Neuronal stem cell (in vitro differentiated cells): ENCODE results near the gene PTRH2.

Source experiments
- DNase-seq: peaks from one replicate; pipeline ENCODE4 v3.0.0-alpha.2; 2013; ENCODE audit warnings: low spot score
- H2AFZ ChIP-seq: one replicate; pipeline ENCODE4 v1.6.1; 2013; ENCODE audit warnings: mild to moderate bottlenecking, low read length, inconsistent platforms
- H2AK5ac ChIP-seq: 2 replicates; pipeline ENCODE4 v1.6.1; 2013; ENCODE audit warnings: low read depth, mild to moderate bottlenecking, inconsistent platforms, low read length, moderate library complexity, mixed read lengths
- H2BK120ac ChIP-seq: 2 replicates; pipeline ENCODE4 v1.6.1; 2013; ENCODE audit warnings: low read depth, mild to moderate bottlenecking, inconsistent platforms, low read length, moderate library complexity, mixed read lengths
- H2BK12ac ChIP-seq: one replicate; pipeline ENCODE4 v1.6.1; 2013; ENCODE audit warnings: low read length, inconsistent platforms
- H2BK15ac ChIP-seq: 2 replicates; pipeline ENCODE4 v1.6.1; 2013; ENCODE audit warnings: mild to moderate bottlenecking, low read length, inconsistent platforms, mixed read lengths
- H2BK5ac ChIP-seq: one replicate; pipeline ENCODE4 v1.6.1; 2013; ENCODE audit warnings: inconsistent platforms, mild to moderate bottlenecking, low read length, moderate library complexity
- H3K14ac ChIP-seq: one replicate; pipeline ENCODE4 v1.6.1; 2013; ENCODE audit warnings: low read length, inconsistent platforms
- H3K18ac ChIP-seq: 2 replicates; pipeline ENCODE4 v1.6.1; 2013; ENCODE audit warnings: low read length, inconsistent platforms
- H3K23ac ChIP-seq: 2 replicates; pipeline ENCODE4 v1.6.1; 2013; ENCODE audit warnings: low read depth, mild to moderate bottlenecking, mixed read lengths, low read length, inconsistent platforms; ENCODE audit not compliant: poor library complexity
- H3K27ac ChIP-seq: replicated peaks from 3 replicates; pipeline ENCODE4 v1.5.1; 2013; ENCODE audit warnings: low read length, inconsistent platforms
- H3K27me3 ChIP-seq, 3 experiments: 2 replicates each; pipeline ENCODE4 v1.6.1; 2013; ENCODE audit warnings: low read length in 3 of 3, mild to moderate bottlenecking in 2 of 3, inconsistent platforms in 1 of 3, low read depth in 1 of 3, mixed read lengths in 1 of 3, moderate library complexity in 1 of 3; ENCODE audit not compliant: control insufficient read depth in 3 of 3, insufficient read depth in 3 of 3
- H3K36me3 ChIP-seq, 2 donors: replicated peaks in 1 of 2; 2 replicates each; pipeline ENCODE4 v1.6.1; 2013; ENCODE audit warnings: low read length in 2 of 2; ENCODE audit not compliant: control insufficient read depth in 2 of 2, insufficient read depth in 2 of 2
- H3K4ac ChIP-seq: 2 replicates; pipeline ENCODE4 v1.6.1; 2013; ENCODE audit warnings: inconsistent platforms, mild to moderate bottlenecking, low read length, moderate library complexity
- H3K4me1 ChIP-seq, 2 donors: 1 replicate in 1 of 2; 2 replicates in 1 of 2; pipeline ENCODE4 v1.6.1; 2013; ENCODE audit warnings: low read length in 2 of 2, low read depth in 1 of 2; ENCODE audit not compliant: control insufficient read depth in 2 of 2, insufficient read depth in 1 of 2
- H3K4me2 ChIP-seq: one replicate; pipeline ENCODE4 v1.6.1; 2013; ENCODE audit warnings: mild to moderate bottlenecking, low read length, inconsistent platforms; ENCODE audit not compliant: insufficient read depth, poor library complexity, severe bottlenecking
- H3K4me3 ChIP-seq, 2 donors: 2 replicates each; pipeline ENCODE4 v1.5.1; 2013; ENCODE audit warnings: low read length in 2 of 2, mild to moderate bottlenecking in 2 of 2, inconsistent platforms in 1 of 2, moderate library complexity in 1 of 2
- H3K79me1 ChIP-seq: one replicate; pipeline ENCODE4 v1.6.1; 2013; ENCODE audit warnings: low read depth, mild to moderate bottlenecking, inconsistent platforms, low read length, moderate library complexity
- H3K9ac ChIP-seq: one replicate; pipeline ENCODE4 v1.6.1; 2013; ENCODE audit warnings: mild to moderate bottlenecking, low read depth, low read length, inconsistent platforms; ENCODE audit not compliant: poor library complexity
- H3K9me3 ChIP-seq, 2 donors: replicated peaks in 1 of 2; 2 replicates each; pipeline versions ENCODE3 to v1.6.1; 2013; ENCODE audit warnings: low read length in 2 of 2, mild to moderate bottlenecking in 2 of 2, inconsistent platforms in 1 of 2, low read depth in 1 of 2, mixed read lengths in 1 of 2, moderate library complexity in 1 of 2; ENCODE audit not compliant: control insufficient read depth in 2 of 2, insufficient read depth in 1 of 2
- H4K8ac ChIP-seq: one replicate; pipeline ENCODE4 v1.6.1; 2013; ENCODE audit warnings: low read depth, mild to moderate bottlenecking, inconsistent platforms, low read length, moderate library complexity
- H4K91ac ChIP-seq: one replicate; pipeline ENCODE4 v1.6.1; 2013; ENCODE audit warnings: low read length, low read depth, mild to moderate bottlenecking, inconsistent platforms; ENCODE audit not compliant: poor library complexity
- WGBS, 2 donors: extraction: QIAGEN DNeasy Blood & Tissue Kit; methylation state at CpG; one replicate each; pipeline ENCODE4 v1.1.7; 2013; ENCODE audit warnings: missing lambda C conversion rate in 2 of 2, mixed read lengths in 1 of 2; ENCODE audit not compliant: insufficient read length in 2 of 2, insufficient replicate concordance in 1 of 2; ENCODE audit errors: extremely low coverage in 2 of 2; 5-methylcytosine and 5-hydroxymethylcytosine counted together

The PTRH2 gene

DNA sequence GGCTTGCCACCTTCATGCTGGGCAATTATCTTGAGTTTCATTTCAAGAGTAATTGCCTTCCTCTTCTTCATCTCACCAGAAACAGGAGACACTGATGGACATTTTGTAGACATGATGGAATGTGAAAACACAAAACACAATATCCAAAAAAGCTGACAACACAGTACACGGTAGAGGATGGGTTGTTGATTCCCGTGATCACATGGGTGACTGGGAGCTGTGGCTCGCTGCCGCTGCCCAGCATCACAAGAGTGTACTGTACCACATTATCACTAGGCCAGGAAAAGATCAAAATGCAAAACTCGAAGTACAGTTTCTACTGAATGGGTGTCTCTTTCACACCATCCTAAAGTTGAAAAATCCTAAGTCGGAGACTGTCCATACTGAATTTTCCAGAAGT, 7.4 kb downstream of the PTRH2 start:
- Histone ChIP-seq H2BK15ac (no peak overlapping the region), H3K36me3 (peaks cover 26 to 92% of the 10 kb centered on the region in 2 donors), H2BK120ac (no peak overlapping the region), H3K9me3 (peaks cover 0 to 2% of the 10 kb centered on the region in 2 donors), H3K27ac (no peak overlapping the region), H3K9ac (no peak overlapping the region), H2BK5ac (no peak overlapping the region), H3K23ac (no peak overlapping the region), H3K79me1 (no peaks in the 10 kb centered on the region), H2AK5ac (no peak overlapping the region), H4K91ac (no peak overlapping the region), H3K4ac (no peak overlapping the region), H2BK12ac (no peak overlapping the region), H3K18ac (no peak overlapping the region), H3K14ac (no peak overlapping the region), H3K4me3 (no peak overlapping the region), H4K8ac (no peak overlapping the region), H2AFZ (no peak overlapping the region), H3K4me1 (no peaks in the 10 kb centered on the region), H3K27me3 (no peaks in the 10 kb centered on the region), H3K4me2 (no peak overlapping the region)
- WGBS, 2 donors: no CpG with 5 or more reads among the region's 6 CpGs
- no peak for DNase-seq

DNA sequence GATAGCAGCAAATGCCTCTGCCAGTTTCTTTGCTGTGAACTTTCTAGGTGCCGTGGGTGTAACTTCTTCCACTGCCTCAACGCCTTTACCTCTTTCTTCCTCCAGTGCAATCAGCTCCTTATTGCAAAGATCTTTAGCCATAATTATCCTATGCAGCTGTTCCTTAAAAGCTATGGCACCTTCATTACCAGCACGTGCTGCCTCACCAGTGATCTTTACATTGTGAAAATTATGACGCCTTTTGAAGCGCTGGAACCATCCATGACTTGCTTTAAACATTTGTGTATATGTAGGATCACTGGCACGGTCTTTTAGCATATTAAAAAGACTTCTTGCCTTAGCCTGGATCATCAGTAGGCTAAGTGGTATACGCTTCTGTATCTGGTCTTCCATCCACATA, 8.0 kb downstream of the PTRH2 start:
- peaks cover 29 to 93% of the 10 kb centered on the region in 2 donors for H3K36me3 ChIP-seq
- H2AK5ac ChIP-seq: no peak overlapping the region
- H3K23ac ChIP-seq: no peak overlapping the region
- no peak overlapping the region for H3K4ac ChIP-seq
- H2BK5ac ChIP-seq: no peak overlapping the region
- DNase-seq: no peak
- no peak overlapping the region for H3K4me2 ChIP-seq
- H3K9ac ChIP-seq: no peak overlapping the region
- no peak overlapping the region for H2BK12ac ChIP-seq
- no peak overlapping the region for H4K91ac ChIP-seq
- peaks cover 0 to 2% of the 10 kb centered on the region in 2 donors for H3K9me3 ChIP-seq
- H2BK15ac ChIP-seq: no peak overlapping the region
- H3K79me1 ChIP-seq: no peaks in the 10 kb centered on the region
- WGBS, 2 donors: no CpG with 5 or more reads among the region's 7 CpGs
- H3K14ac ChIP-seq: no peak overlapping the region
- no peak overlapping the region for H4K8ac ChIP-seq
- no peak overlapping the region for H2BK120ac ChIP-seq
- H3K4me1 ChIP-seq: no peaks in the 10 kb centered on the region
- H2AFZ ChIP-seq: no peak overlapping the region
- no peak overlapping the region for H3K18ac ChIP-seq
- no peak overlapping the region for H3K4me3 ChIP-seq
- no peaks in the 10 kb centered on the region for H3K27me3 ChIP-seq
- H3K27ac ChIP-seq: no peak overlapping the region

DNA sequence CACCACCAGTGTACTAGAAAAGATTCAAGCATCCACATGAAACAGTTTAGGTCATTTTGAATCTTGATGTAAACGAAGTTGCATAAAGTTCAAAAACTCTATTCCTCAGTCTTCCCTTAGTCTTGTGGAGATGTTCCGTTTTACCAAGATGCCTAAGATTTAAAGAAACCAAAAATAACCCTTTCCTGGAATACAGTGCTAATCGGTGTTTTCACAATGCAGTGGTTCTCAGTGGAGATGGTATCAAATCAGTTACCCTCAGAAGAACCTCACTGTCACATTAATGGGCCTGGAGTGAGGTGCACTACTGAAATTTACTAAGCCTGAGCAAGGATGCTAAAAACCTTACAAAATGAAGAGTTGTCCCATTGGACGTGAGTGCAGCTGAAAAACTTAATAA, 9.1 kb downstream of the PTRH2 start:
- no peaks in the 10 kb centered on the region for H3K4me1 ChIP-seq
- H2AFZ ChIP-seq: no peak overlapping the region
- no CpG with 5 or more reads among the region's 4 CpGs for WGBS, 2 donors
- no peak overlapping the region for H2BK12ac ChIP-seq
- H3K79me1 ChIP-seq: no peaks in the 10 kb centered on the region
- H3K18ac ChIP-seq: no peak overlapping the region
- H3K9me3 ChIP-seq: peaks cover 0 to 2% of the 10 kb centered on the region in 2 donors
- no peak overlapping the region for H4K8ac ChIP-seq
- no peak overlapping the region for H3K9ac ChIP-seq
- no peak overlapping the region for H3K4me2 ChIP-seq
- no peak overlapping the region for H3K4me3 ChIP-seq
- H3K27ac ChIP-seq: no peak overlapping the region
- H3K27me3 ChIP-seq: no peaks in the 10 kb centered on the region
- no peak overlapping the region for H2AK5ac ChIP-seq
- H3K4ac ChIP-seq: no peak overlapping the region
- peaks cover 32 to 97% of the 10 kb centered on the region in 2 donors for H3K36me3 ChIP-seq
- no peak overlapping the region for H2BK5ac ChIP-seq
- no peak overlapping the region for H3K23ac ChIP-seq
- H2BK120ac ChIP-seq: no peak overlapping the region
- no peak for DNase-seq
- no peak overlapping the region for H3K14ac ChIP-seq
- H4K91ac ChIP-seq: no peak overlapping the region
- no peak overlapping the region for H2BK15ac ChIP-seq

DNA sequence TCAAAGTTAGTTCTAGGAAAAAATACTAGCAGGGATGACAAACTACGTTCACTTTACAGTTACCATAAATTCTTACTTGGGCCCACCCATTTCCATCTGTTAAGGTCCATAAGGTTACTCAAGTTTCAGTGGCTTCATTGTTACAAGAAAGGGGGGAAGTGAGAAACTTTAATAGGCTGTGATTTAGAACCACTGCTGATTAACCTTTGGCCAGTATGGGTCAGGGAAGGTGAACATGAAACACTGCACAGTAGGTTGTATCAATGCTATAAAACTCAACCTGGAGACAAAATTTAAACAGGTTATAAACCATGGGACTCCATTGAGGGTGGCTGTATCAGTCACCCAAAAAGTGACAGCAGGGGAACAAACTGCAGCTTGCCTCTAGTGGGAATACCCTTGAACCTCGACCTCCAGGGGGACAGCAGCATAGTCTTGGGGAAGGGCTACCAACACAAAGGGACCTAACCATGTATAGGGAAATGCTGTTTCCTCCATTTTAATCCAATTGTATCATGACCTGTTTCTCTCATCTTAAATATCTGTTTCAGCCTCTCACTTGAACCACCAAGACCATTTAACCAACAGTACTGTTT, 10.4 kb downstream of the PTRH2 start:
- no peak for DNase-seq
- H3K4me1 ChIP-seq: no peaks in the 10 kb centered on the region
- no peak overlapping the region for H3K27ac ChIP-seq
- no peak overlapping the region for H3K4ac ChIP-seq
- no peak overlapping the region for H4K91ac ChIP-seq
- no peak overlapping the region for H2AK5ac ChIP-seq
- H3K4me3 ChIP-seq: no peak overlapping the region
- H3K9ac ChIP-seq: no peak overlapping the region
- no peaks in the 10 kb centered on the region for H3K27me3 ChIP-seq
- H3K14ac ChIP-seq: no peak overlapping the region
- no peak overlapping the region for H2BK5ac ChIP-seq
- no peak overlapping the region for H3K23ac ChIP-seq
- H4K8ac ChIP-seq: no peak overlapping the region
- peaks cover 0 to 2% of the 10 kb centered on the region in 2 donors for H3K9me3 ChIP-seq
- no peaks in the 10 kb centered on the region for H3K79me1 ChIP-seq
- no peak overlapping the region for H2AFZ ChIP-seq
- H2BK15ac ChIP-seq: no peak overlapping the region
- H2BK120ac ChIP-seq: no peak overlapping the region
- H3K36me3 ChIP-seq: peaks cover 32 to 98% of the 10 kb centered on the region in 2 donors
- H3K4me2 ChIP-seq: no peak overlapping the region
- H3K18ac ChIP-seq: no peak overlapping the region
- no peak overlapping the region for H2BK12ac ChIP-seq
- no CpG with 5 or more reads among the region's 2 CpGs for WGBS, 2 donors
